Measurements from ENCODE around the gene TYW1.
"Not testable (repeated sequence)": the region's sequence is repeated elsewhere in the genome, so short reads cannot be mapped to it uniquely, and the experiment has no call there.

The TYW1 gene

DNA sequence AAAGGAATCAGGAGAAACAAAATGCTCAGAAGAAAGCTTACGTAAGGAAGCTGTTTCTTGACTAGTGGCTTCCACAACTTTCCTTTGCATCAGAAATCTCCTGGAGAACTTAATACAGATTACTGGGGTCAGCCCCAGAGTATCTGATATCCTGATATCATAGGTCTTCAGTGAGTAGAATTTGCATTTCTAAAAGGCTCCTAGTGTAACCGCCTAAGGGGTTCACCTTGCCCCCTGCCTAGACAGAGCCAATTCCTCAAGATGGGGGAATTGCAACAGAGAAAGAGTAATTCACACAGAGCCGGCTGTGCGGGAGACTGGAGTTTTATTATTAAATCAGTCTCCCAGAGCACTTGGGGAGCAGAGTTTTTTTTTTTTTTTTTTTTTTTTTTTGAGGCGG lies 251.7 kb downstream of the TYW1 start:
- DNase-seq (ENCODE audit: low read depth in 3 of 3): not testable (repeated sequence)

DNA sequence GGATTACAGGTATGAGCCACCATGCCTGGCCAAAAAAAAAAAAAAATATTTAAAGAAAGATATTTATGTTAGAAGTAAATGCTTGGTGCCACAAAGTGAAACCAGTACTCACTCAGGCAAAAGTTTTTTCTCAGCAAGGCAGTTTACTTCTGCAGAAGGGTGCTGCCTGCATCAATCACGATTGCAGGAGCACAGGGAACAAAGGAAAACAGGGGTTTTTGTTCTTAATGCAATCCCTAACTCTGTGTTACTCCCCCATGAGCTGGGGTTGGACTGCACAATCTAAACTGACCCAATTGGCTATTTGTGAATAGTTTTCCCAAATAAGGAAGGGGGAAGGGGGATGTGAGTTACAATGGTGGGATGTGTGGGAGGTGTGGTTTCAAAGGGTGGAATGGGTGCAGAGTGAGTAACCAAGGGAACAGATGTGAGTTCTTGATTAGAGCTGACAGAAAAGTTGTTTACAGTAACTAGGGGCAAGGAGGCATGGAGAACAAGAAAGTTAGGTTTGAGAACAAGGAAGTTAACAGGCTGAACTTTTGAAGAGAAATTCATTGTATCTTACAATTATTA lies 255.4 kb downstream of the TYW1 start:
- DNase-seq (ENCODE audit: low read depth in 3 of 3): no peak

DNA sequence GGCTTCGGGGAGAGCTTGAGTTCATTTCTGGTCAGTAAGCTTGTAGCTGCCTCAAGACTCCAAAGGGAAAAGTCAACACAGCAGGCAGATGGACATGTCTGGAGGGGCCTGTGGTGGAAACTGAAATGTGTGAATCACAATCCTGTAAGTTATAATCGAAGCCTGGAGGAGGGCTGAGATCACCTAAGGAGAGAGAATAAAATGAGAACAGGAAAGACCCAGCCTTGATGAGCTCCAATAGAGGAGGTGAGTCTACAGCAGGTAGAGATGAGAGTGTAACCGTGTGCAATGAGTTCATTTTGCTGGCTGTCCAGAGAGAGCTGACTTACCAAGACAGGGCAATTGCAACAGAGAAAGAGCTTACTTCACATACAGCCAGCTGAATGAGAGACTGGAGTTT lies 258.4 kb downstream of the TYW1 start:
- not testable (repeated sequence) for DNase-seq (ENCODE audit: low read depth in 3 of 3)

DNA sequence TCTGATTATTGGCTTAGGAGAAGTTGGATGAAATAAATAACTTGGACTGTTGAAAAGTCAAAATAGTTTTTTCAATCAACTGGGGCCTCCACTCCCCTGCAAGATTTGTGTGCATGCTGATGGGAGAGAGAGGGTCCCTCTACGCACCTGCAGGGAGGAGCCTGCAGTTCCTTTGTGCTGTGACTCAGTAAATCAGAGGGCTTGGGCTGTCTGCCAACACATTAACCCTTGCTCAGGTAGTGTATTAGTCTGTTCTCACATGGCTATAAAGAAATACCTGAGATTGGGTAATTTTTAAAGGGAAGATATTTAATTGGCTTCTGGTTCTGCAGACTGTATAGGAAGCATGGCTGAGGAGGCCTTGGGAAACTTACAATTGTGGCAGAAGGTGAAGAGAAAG lies 261.1 kb downstream of the TYW1 start:
- not testable (repeated sequence) for DNase-seq (ENCODE audit: low read depth in 3 of 3)

DNA sequence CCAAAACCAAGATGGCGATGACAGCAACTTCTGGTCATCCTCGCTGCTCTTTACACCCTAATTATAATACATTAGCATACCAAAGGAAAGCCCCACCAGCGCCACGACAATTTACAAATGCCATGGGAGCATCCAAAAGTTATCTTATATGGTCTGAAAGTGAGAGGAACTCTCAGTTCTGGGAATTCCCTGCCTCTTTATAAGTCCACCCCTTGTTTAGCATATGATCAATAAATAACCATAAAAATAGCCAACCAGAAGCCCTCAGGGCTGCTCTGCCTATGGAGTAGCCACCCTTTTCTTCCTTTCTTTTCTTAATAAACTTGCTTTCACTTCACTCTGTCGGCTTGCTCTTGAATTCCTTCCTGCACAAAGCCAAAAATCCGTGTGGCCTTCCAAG lies 262.7 kb downstream of the TYW1 start:
- not testable (repeated sequence) for DNase-seq (ENCODE audit: low read depth in 3 of 3)

DNA sequence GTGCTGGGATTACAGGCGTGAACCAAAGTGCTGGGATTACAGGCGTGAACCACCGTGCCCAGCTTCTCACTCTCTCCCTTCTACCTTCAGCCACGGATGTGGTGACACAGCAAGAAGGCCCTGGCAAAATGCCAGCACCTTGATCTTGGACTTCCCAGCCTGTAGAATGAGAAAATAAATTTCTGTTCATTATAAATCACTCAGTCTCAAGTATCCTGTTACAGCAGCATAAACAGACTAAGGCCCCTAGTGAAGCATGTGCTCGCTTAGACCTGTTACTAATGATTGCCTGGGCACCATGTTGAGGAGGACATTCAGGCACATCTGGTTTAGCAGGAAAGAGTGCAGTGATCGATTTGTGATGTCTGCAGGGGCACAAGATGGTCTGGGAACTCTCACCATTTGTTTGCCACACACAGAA lies 263.5 kb downstream of the TYW1 start:
- peak in 1 of 3 experiments; percentile 18 for DNase-seq (ENCODE audit: low read depth in 3 of 3)

DNA sequence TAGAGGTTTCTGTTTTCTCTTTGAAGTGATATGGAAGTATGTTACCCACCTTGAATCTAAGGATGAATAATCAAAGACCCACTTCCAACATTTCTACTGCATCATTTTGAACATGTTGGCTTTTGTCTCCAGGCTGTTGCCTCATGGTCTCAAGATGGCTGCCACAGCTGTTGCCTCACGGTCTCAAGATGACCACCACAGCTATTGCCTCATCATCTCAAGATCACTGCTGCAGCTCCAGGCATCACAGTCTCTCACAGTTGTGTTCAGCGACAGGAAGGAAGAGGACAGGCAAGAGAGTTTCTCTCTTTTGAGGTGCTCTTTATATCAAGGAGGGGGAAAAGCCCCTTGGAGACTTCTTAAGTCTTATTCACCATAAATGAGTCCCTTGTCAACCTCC lies 267.4 kb downstream of the TYW1 start:
- not testable (repeated sequence) for DNase-seq (ENCODE audit: low read depth in 3 of 3)

DNA sequence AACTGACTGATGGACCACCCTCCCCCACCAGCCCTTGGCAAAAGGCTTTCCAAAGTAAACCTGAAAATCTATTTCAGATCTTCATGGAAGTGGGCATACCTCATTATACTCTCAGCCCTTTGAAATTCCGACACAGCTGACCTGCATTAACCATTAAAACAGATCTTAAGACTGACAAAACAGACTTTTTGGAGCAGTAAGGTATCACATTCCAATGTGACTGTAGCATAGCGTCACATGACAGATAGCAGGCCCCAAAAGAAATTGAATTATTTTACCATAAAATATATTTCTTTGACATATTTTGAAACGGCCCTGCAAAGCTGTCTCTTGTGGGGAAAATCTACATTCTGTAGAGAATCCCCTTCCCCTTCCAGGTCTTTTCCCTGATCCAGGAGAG lies 269.4 kb downstream of the TYW1 start:
- DNase-seq (ENCODE audit: low read depth in 3 of 3): not testable (repeated sequence)

DNA sequence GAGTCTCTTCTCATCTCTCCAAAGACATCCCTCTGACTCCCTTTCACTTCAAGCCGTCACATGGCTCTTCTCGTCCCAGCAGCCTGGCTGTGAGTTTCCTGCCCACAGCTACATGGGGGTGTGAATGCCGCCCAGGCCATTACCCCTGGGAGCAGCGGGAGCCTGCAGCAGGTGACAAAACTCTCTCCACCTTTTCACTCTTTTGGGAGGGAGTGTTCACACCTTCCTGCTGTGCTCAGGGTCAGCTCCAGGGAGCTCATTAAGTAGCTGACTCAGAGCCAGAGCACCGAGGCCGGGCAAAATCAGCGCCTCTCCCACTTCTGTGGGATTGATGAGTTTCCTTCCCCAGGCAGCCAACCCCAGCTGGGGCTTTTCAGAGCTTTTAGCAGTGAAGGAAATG lies 271.3 kb downstream of the TYW1 start:
- no peak for DNase-seq (ENCODE audit: low read depth in 3 of 3)

DNA sequence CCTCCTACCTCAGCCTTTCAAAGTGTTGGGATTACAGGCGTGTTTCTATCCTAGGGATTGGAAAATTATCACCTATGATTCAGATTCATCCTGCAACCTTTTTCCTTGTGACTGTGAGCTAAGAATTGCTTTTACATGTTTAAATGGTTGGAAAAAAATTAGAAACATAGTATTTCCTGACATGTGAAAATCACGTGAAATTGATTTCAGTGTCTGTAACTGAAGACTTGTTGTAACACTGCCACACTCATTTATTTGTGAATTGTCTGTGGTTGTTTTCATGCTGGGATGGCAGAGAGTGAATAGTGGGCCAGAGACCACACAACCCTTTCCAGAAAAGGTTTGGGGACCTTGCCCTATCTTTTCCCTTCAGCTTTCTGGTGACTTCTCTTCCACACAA lies 273.3 kb downstream of the TYW1 start:
- not testable (repeated sequence) for DNase-seq (ENCODE audit: low read depth in 3 of 3)
